ENCODE measurements around the gene GLYR1.
"Not testable (repeated sequence)": the region's sequence is repeated elsewhere in the genome, so short reads cannot be mapped to it uniquely, and the experiment has no call there.

Gene GLYR1

DNA sequence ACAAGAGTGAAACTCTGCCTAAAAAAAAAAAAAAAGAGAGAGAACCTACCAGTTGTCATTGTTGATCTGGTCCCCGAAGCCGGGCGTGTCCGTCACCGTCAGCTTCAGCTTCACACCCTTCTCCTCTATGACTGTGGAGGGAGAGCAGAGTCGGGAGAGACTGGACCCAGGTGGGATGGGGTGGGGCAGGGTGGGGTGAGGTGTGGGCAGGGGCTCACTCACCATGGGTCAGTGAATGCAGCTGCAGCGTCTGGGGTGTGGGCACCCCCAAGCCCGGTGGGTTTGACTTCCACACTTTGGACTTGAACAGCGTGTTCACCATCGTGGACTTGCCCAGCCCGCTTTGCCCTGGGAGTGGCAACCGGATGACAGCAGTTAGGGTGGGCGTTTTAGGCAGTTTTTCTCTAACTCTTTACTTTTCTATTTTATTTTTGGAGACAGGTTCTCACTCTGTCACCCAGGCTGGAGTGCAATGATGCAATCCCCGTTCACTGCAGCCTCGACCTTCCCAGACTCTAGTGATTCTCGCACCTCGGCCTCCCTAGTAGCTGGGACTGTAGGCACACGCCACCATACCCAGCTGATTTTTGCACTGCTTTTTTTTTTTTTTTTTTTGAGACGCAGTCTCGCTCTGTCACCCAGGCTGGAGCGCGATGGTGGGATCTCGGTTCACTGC lies 61.2 kb downstream of the GLYR1 start:
- no peak for DNase-seq

DNA sequence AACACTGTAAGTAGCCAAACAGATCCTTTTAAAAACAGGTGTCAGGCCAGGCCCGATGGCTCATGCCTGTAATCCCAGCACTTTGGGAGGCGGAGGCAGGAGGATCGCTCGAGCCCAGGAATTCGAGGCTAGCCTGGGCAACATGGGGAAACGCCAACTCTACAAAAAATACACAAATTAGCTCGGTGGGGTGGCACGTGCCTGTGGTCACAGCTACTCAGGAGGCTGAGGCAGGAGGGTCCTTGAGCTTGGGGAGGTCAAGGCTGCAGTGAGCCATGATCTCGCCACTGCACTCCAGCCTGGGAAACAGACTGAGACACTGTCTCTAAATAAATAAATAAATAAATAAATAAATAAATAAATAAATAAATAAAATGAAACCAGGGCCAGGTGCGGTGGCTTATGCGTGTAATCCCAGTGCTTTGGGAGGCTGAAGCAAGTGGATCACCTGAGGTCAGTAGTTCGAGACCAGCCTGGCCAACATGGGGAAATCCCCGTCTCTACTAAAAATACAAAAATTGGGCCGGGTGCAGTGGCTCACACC lies 62.6 kb downstream of the GLYR1 start:
- DNase-seq, result not testable (repeated sequence)

DNA sequence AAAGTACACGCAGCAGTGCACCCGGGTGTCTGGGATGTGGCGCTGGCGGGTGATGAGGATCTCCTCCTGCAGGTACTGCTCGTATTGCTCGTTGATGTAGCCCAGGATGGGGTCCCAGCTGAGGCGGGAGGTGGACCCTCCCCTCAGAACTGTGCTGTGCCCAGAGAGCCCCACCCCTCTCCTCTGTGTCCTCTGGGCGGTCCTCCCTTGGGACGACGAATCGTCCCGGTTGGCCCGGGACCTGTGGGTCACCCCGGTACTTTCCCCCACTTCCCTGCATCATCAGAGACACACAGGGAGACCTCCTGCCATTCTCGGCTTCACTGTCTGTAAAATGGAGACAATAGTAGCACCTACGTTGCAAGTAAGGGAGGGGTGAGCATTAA lies 63.1 kb downstream of the GLYR1 start:
- DNase-seq, result no peak

DNA sequence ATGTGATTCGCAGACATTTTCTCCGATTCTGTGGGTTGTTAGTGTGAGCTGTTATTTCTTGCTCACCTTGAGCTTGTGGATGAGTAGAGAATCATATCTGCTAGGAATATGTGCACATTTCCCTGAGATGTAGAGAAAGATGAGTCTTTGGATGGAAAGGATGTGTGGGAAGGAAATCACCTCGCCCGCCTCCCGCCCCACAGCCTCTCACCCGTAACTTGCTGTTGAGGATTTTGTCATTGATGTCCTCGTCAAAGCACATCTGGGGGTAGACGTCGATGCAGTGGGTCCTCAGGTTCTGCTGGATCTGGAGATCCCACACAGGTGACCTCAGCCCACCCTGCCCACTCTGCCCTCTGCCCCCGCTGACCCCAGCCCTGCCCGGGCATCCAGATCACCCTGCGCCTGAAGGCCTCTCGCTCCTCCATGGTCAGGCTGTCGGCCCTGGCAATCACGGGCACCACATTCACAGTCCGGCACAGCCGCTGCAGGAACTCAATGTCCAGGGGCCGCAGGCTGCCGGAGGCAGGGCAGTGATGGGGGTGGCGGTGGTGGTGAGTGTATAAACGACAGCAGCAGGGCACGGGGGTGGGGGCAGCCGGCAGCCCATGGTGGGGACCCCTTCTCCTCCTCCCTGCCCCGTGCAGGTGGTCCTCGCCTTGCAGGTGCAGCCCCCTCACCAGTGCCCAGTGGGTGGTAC lies 63.7 kb downstream of the GLYR1 start:
- no peak for DNase-seq

DNA sequence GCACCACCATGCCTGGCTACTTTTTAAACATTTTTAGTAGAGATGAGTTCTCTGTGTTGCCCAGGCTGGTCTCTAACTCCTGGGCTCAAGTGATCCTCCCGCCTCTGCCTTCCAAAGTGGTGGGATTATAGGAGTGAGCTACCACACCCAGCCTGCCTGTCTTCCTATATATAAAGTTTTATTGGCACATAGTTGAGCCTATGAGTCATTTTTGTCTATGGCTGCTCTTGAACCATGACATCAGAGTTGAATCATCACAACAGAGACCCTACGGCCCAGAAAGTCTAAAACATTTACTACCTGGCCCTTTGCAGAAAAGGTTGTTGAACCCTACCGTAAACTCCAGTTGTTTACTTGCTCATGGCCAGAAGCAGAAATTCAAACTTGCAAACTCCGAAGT lies 66.9 kb downstream of the GLYR1 start:
- DNase-seq, result no peak

DNA sequence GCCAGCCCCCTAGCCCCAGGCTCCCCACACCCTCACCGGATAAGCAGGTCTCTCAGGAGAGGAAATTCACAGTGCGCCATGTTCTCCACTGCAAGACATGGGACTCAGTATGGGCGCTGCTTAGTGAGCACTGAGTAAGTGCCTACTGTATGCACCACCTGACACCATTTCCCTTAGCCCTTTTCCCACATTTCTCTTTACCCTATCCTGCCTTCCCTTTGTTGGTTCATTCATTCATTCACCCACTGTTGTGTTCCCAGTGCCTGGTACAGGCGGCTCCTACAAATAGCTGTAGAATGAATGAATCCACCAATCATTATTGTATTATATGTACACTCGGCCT lies 69.1 kb downstream of the GLYR1 start:
- no peak for DNase-seq

DNA sequence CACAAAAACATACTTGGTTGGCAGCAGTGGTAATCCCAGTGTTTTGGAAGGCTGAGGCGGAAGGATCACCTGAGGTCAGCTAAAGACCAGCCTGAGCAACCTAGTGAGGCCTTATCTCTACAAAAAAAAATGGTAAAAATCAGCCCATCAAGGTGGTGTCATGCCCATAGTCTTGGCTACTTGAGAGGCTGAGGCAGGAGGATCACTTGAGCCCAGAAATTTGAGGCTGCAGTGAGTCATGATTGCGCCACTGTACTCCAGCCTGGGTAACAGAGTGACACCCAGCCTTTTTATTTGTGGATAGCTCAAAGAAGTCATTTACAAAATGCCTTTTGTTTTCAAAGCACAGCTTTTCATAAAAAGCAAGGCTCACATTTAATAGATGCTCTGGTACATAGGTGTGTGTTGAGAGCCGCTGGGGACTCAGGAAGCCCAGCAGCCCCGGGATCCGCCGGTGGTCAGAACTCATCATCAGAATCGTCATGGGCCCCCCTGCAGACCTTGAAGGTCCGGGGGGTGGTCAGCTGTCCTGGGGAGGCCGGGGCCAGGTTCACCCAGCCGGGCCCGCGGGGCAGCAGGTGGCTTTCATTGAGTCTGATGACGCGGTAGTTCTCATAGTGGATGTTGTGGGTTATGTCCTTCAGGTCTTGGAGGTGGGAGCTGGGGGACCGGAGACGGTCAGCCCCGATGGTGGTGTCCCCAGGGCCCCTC lies 69.6 kb downstream of the GLYR1 start:
- no peak for DNase-seq

DNA sequence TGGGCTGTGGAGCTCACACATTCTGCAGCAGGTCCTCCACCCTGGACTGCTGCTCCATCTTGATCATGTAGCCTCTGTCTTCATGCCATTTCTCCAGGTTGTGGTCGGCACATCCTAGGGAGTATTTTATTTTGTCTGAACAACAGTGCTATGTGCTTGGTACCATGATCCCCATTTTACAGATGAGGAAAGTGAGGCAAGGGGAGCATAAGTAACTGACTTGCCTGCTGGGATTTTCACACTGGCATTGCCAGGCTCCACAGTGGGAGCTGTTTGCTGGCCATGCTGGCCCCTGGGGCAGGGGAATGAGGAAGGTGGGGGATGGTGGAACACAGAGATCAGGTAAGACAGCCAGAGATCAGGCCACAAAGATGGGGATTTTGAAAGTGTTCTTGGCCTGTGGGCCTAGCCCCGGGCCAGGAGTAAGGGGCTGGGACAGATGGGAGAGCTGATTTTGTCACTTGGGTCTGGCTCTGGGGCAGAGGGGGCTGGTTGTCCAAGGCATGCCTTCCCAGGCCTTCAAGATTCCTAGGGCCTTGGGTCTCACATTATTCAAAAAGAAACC lies 70.9 kb downstream of the GLYR1 start:
- no peak for DNase-seq

DNA sequence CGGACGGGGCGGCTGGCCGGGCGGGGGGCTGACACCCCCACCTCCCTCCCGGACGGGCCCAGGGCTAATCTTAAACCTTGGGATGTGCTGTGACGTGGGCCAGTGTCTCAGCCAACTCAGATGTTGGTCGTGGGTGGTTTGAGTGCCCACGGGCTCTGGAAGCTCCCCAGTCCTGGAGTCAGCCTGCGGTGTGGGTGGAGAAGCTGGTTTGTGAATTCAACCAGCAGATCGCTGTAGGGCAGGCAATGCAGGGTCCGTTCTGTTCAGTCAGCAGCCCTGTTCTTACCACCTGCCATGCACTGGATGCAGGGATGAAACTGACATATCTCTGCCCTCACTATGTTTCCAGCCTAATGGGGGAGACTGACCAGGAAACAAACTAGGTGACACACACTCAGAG lies 72.1 kb downstream of the GLYR1 start:
- no peak for DNase-seq

DNA sequence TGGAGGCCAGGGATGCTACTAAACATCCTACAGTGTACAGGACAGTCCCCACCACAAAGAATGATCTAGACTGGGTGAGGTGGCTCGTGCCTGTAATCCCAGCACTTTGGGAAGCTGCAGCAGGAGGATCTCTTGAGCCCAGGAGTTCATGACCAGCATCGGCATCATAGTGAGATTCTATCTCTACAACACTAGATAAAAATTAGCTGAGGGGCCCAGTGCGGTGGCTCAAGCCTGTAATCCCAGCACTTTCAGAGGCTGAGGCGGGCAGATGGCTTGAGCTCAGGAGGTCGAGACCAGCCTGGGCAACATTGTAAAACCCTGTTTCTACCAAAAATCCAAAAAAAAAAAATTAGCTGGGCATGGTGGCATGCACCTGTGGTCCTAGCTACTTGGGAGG lies 74.7 kb downstream of the GLYR1 start:
- DNase-seq, result no peak

DNA sequence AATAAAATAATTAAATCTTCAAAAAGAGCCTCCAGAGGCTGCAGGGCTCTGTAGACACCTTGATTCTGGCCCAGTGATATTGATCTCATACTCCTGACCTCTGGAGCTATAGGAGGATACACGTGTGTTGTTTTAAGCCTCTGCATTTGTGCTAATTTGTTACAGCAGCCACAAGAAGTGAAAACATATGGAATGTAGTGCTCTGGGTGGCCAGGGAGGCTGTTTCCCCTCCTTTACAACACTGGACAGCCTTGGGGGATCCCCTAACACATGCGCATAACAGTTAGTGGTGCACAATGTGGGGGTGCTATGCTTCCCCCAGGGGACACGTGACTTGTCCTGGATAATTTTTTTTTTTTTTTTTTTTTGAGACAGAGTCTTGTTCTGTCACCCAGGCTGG lies 75.4 kb downstream of the GLYR1 start:
- DNase-seq, result no peak

DNA sequence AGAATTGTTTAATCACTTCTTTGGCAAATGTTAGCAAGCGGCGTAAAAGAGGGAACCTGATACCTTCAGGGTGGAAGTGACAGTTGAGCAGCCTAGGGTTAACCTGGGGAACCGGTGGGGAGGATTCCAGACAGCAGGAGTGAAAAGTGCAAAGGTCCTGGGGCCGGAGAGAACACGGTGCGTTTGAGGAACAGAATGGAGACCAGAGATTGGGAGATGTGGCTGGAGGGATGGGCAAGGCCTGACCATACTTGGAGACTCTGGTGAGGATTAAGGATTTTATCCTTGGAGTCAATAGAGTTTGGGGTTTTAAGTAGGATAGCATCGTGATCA lies 77.8 kb downstream of the GLYR1 start:
- DNase-seq, result no peak

DNA sequence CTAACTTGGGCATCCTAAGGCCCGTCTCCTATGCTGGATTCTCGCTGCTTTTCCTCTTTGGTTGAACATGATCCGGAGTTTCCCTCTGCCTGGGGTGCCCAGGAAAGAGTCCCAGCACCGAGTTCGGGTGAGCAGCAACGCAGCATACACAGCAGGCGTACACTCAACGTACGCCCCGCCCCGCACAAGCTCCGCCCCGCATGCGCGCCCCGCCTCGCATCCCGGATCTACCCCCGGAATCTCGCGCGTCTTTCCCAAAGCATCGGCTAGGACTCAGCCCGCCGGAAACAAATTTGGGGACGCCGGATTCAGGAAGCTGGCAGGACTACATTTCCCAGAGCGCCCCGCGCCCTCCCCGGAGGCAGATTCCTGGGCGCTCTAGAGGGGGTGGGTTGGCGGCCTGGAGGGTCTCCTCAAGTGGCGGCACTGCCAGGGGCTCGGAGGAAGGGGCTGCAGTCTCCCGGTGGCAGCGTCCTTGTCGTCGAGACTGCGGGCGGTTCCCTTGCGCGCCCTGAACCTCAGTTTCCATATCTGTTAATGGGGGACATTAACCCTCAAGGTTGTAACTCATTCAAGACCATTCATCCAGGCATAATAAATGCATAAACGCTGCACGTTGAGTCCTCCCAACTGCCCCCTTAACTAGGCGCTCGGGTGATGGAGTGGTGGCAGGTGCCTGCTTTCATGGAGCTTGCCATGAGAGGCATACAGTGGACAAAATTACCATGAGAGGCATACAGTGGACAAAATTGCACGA lies 78.4 kb downstream of the GLYR1 start:
- DNase-seq, result peak; percentile 61 to 74 (median 68)

DNA sequence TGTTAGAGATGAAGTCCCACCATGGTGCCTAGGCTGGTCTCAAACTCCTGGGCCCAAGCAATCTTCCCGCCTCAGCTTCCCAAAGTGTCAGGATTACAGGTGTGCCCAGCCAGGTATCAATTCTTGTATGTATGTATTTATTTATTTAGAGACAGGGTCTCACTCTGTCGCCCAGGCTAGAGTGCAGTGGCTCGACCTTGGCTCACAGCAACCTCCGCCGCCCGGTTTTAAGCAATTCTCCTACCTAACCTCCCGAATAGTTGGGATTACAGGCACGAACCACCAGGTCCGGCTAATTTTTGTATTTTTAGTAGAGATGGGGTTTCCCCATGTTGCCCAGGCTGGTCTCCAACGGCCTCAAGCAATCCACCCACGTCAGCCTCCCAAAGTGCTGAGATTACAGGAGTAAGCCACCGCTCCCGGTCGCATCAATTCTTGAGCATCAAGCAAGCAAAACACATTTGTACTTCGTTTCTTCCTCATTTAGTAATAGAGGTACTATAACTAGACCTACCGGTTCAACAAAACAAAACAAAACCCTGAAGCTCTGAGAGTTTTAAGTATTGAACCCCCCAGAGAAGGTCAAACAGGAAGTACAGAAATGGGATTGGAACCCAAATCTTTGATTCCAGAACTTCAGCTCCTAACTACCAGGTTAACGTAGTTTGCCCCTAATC lies 79.1 kb downstream of the GLYR1 start:
- DNase-seq, result no peak

DNA sequence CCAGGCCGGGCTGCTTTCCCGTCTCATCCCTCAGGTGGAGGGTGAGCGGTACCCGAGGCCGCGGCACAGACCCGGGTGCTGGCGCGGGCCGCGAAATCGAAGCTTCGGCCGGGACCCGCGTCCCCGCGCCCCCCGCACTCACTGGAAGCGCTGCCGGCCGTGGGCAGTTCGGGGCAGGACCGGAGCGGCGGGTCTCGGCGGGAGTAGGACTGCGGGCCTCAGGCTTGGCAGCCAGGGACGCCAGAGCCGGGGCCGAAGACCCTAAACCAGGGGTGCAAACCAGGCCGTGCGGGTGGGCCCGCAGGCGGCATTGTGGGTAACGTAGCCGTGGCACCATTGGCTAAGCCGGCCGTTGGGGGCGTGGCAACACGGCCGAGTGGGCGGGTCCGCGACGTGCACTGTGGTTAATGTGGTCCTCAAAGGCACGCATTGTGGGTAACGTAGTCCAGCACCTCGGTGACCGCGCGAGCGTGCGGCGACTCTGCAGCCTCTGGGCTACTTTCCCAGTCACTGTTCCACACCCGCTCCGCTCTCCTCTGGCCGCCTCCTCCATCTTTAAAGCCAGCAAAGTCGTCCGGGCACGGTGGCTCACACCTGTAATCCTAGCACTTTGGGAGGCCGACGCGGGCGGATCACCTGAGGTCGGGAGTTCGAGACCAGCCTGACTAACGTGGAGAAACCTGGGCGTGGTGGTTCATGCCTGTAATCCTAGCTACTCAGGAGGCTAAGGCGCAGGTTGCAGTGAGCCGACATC lies 80.0 kb downstream of the GLYR1 start, which contains the start of gene ZNF500:
ZNF500 (minus strand) TSS at position 288 of the 754 bp plus-strand sequence. CDS start 1,184 bp downstream, outside the sequence.
- peak; percentile 91 to 97 (median 93) for DNase-seq

DNA sequence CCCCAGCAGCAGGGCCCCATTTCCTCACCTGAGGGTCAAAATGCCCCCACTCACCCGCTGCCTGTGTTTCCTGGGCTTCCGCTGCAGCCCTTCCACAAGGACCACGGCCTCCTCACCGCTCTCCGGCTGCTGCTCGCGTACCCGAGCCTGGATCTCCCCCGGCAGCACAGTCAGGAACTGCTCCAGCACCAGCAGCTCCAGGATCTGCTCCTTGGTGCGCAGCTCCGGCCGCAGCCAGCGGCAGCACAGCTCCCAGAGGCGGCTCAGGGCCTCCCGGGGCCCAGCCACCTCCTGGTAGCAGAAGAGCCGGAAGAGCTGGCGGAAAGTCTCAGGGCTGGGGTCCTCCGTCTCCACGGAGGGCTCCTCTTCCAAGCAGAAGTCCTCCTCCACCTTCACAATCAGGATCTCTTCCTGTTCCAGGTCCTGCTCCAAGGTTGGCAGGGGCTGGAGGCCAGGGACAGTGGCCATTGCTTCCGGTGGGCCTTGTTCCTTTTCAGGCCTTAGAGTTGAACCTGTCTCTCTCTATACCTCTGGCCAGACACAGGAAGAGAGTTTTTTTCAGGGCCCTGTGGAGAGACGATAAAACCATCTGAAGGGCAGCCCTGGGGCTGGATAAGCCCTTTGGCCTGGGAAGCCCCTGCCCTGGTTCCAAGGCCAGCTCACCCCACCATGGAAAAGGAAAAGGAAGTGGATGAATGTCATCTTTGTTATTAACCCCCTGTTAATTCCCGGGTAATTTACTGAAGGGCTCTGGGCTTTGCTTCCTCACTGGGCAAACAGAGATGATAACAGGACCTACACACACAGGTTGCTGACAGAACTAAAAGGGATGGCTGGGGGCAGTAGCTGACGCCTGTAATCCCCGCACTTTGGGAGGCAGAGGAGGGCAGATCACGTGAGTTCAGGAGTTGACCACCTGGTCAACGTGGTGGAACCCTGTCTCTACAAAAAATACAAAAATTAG lies 81.3 kb downstream of the GLYR1 start:
- no peak for DNase-seq

DNA sequence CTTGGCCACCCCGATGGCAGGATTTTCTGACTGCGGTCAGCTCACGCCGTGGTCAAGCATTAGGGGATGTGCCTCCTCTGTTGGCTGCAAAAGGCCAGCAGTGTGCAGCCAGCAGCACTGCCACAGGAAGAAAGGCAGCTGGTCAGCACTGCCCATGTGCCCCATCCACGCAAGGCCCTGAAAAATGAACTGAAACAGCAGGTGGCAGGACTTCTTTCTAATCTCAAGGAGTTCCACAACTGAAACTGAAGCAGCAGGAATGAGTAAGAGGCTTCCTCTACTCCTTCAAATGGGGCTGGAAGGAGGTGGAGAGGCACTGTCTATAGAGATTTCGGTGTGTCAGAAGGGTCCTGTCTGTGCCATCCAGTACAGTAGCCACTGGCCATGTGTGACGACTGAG lies 83.3 kb downstream of the GLYR1 start:
- DNase-seq, result no peak

DNA sequence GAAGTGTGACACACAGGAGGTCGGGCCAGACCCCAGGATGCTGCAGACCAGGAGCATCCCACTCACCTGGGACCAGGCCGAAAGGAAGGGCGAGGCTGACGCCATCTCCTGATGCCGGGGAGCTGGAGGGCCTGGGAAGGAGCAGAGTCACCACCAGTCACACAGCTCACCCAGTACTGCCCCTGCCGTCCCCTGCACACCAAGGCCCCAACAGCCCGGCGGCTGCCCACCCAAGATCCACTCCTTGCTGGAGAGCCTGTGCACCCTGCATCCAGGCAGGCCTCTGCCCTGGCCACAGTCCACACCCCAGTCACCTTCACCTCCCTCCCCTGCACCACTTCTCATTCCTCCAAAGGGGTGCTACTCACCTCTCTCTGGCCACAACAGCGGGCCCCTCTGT lies 84.9 kb downstream of the GLYR1 start:
- no peak for DNase-seq

DNA sequence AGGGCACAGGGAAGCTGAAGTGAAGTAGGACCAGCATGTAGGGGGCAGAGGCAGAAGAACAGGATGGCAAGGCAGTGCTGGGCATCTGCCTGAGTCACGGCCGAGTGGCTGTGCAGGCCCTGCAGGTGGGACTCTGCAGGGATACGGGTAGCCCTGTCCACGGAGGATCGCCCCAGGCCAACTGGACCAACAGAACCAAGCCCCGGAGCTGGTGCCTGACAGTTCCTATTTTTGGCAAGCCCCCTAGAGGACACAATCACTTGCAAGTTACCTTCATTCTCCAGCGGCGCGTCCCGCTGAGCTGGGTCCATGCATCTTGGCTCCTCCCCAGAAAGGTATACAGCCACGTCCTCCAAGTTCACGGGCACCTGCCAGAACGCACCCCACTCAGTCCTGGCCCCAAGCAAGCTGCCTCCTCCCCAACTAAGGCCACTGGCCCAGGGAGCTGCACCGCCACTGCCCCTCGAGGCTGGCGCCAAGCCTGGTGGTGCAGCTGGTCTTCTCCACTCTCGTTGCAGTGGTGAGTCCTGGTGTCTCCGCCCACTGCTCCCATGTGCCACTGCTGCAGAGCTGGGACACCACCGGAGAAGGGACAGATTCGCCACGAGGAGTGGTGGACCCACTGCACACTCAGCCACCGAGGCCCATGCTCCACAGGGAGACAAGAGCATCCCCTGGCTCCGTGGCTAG lies 86.7 kb downstream of the GLYR1 start:
- no peak for DNase-seq

DNA sequence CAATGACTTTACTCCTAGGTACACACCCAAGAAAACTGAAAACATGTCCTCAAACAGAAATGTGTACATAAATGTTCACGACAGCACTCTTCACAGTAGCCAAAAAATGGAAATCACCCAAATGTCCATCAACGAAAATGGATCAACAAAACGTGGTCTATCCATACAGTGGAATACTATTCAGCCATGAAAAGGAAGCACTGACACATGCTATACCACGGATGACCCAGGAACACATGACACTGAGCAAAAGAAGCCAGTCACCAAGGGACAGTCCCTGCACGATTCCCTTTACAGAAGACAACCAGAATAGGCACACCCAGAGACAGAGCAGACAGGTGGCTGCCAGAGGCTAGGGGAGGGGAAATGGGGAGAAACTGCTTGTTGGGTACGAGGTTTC lies 91.4 kb downstream of the GLYR1 start:
- no peak for DNase-seq
